ENCODE data around the gene CALHM3.

CALHM3 gene

DNA sequence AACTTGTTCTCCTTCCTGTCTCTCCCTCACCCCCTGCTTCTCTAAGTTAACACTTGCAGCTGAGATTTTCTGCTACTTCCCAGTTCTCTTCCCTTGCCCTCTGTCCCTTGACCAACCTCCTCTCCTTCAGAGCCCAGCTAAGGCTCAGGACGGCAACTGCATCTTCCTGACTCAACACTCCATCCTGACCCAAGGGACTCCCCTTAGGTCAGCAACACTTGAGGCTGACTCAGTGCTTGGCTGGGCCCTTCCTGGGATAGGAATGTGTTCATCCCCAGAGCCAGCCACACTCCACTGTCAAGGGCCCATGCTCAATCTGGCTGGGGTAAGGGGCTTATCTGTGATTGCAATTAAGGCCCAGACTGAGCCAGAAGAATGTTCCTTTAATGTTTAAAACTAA lies 30.3 kb downstream of the CALHM3 start:
- no peak for DNase-seq

DNA sequence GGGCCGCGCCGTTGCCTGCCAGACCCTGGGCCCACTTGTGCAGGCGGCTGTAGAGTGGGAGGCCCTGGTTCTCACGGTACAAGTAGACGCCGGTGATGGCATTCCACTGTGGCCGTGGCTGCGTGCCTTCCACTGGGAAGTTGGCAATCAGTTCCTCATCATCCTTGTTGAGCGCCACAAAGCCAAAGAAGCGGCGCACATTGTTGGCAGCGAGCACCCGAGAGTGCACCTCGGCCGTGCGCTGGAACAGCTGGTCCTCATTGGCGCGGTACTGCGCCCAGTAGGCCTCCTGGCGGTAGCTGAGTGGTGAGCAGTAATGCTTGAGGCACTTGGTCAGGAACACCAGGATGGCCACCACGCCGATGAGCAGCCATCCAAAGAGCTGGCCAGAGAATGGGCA lies 31.9 kb downstream of the CALHM3 start:
- DNase-seq = no peak

- no peak for DNase-seq
Observed at GRCh38 chr10:103445767-103446567, 33.1 kb downstream of the CALHM3 start.

DNA sequence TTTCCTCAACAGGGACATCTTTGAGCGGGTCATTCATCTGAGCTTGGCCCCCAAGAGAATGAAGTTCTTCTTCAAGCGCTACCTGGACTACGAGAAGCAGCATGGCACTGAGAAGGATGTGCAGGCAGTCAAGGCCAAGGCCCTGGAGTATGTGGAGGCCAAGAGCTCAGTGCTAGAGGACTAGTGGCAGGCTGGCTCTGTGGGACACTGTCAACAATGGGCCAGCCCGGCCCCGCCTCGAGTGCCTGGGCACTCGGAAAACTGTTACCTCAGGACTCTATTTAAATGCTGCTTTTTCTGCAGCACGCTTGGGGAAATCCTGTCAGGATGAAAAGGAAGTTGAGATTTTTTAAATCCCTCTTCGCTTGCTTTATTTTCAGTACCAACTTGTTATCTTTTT lies 33.7 kb downstream of the CALHM3 start:
- DNase-seq = no peak

- DNase-seq = no peak
Observed at GRCh38 chr10:103444478-103444877, 34.6 kb downstream of the CALHM3 start.

DNA sequence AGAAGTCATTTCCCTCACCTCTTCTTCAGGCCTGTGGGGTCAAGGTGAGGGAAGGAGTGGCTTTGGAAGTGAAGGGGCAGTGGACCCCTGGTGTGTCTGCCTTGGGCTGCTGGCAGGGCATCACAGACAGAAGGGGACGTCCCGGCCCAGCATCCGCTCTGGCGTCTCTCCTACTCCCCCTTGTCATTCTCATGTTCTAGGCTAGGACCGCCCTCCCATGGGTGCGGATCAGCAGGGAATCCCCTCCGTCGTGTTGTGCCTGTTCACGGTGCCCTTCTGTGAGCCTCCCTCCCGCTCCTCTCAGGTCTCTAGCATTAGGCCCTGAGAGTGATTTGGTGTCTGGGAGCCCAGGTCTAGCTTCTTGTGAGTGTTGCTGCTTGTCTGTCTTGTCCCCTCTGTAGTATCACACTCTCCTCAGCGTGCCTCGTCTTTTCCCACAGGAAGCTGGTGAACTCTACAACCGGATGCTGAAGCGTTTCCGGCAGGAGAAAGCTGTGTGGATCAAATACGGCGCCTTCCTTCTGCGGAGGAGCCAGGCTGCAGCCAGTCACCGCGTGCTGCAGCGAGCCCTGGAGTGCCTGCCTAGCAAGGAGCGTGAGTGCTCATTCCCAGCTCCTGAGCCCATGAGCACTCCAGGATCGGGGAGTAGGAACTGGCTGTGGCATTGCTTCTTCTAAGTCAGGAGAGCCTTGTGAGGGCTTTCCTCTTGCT lies 35.4 kb downstream of the CALHM3 start:
- no peak for DNase-seq

GRCh38 chr10:103442031-103442461 lies 37.0 kb downstream of the CALHM3 start:
- DNase-seq = no peak

- DNase-seq = no peak
Observed at GRCh38 chr10:103441611-103442010, 37.4 kb downstream of the CALHM3 start.

GRCh38 chr10:103441206-103441605 lies 37.8 kb downstream of the CALHM3 start:
- DNase-seq = no peak

GRCh38 chr10:103440416-103440815 lies 38.6 kb downstream of the CALHM3 start:
- no peak for DNase-seq

DNA sequence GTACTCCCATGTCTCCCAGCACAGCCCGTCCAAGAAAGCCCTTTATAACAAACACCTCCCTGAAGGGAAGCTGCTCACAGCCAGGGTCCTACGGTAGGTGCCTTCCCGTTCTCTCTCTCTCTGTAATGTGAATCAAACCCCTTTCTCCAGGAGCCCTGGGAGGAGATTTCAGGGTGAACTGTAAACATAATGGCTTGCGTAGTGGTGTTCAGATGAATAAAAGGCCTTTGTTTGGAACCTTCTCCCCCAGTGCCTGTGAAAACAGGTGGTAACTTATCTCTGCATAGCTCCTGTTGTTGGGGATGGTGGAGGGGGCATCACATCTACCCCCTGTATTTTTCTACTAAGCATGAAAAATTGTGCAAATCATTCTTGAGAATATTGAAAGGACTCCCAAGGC lies 39.3 kb downstream of the CALHM3 start:
- no peak for DNase-seq

- DNase-seq = no peak
Observed at GRCh38 chr10:103433858-103434257, 45.2 kb downstream of the CALHM3 start.

- DNase-seq = no peak
Observed at GRCh38 chr10:103431902-103432301, 47.1 kb downstream of the CALHM3 start.

DNA sequence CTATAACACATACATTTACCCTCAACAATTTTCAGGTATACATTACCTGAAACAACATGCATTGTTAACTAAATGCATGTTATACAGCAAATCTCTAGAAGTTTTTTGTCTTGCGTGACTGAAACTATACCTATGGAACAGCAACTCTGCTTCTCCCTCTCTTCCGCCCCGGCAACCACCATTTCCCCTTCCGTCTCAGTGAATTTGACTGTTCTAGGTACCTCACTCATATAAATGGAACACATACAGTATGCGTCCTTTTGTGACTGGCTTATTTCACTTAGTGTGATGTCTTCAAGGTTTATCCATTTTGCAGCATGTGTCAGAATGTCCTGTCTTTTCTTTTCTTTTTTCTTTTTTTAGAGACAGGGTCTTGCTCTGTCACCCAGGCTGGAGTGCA lies 49.4 kb downstream of the CALHM3 start:
- no peak for DNase-seq

DNA sequence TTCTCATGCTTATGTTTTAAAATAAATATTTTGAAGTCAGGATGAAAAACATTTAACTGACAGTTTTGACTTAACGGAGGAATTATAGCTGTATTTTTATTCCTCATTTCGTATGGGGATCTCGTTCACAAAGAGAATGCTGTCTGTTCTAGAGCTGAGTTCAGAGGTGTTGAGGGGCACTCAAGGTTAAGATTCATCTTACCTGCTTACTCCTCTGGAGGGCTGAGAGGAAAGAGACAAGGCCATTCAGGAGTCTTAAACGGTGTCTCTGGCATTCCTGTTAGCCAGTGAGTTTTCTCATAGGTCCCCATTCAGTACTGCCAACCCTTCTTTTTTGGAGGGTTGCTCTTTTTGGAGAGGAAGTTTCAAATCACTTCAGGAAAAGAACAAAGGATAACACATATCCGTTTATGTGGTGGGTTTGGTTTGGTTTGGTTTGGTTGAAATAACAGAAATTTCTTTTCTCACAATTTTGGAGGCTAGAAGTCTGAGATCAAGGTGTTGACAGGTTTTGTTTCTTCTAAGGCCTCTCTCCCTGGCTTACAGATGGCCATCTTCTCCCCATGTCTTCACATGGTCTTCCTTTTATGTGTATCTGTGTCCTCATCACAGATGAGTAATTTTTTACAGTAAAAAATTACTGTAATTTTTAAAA lies 49.9 kb downstream of the CALHM3 start:
- no peak for DNase-seq

DNA sequence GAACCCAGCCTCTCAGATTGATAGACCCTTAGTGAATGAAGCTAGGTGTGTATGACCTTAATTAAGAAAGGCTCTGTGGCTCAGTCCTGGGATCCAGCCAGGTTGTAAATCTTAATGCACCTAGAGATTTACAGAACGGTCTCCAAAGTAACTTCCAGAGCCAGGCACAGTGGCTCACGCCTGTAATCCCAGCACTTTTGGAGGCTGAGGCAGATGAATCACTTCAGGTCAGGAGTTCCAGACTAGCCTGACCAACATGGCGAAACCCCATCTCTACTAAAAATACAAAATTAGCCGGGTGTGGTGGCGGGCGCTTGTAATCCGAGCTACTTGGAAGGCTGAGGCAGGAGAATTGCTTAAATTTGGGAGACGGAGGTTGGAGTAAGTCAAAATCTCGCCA lies 51.2 kb downstream of the CALHM3 start:
- DNase-seq = no peak

DNA sequence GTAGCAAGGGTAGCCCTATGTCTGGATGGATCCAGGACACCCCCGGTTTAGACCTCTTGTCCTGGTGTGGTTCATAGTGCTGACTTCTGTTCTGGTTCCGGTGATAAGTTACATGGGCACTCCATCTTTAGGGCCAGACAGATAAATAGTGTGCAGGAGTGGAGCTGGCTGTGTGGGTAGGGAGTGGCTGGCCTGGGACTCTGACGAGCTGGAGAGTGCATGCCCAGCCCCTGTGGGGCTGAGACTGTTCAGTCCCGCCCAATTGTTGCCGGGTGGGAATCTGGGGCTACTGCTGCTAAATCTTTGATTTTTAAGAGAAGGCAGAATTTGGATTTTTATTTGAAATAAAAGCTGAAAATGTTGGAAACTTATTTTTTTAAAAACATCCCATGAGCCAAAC lies 55.3 kb downstream of the CALHM3 start:
- no peak for DNase-seq

Data from NCI-H2171 treated with DMSO at 0.1 percent for 48 hours (cell line).